ENCODE results near the gene PRXL2B. TPM values are rescaled to one million over a fixed set of nuclear protein-coding genes. Genes with fewer than 3 reads are reported as not detected.

The PRXL2B gene
- total and polyA plus RNA-seq, 4 donors: 19.0 to 85.9 (median 52.0) TPM

- Histone ChIP-seq H3K36me3 (ENCODE audit: control insufficient read depth, insufficient read depth, low read length) (peaks cover 11% of the 10 kb centered on the region), H3K27me3 (ENCODE audit: control insufficient read depth, insufficient read depth, low read length) (no peaks in the 10 kb centered on the region), H3K9me3 (ENCODE audit: control insufficient read depth, insufficient read depth, low read length) (peaks cover 5% of the 10 kb centered on the region), H3K4me3 (ENCODE audit: low read depth, low read length) (no peak overlapping the region), H3K4me1 (ENCODE audit: control insufficient read depth, insufficient read depth, low read length) (peaks cover 26% of the 10 kb centered on the region), H3K27ac (ENCODE audit: low read depth, low read length) (no peak overlapping the region)
- no peak for DNase-seq (ENCODE audit: low read depth in 4 of 6, low spot score in 6 of 6)
- WGBS (ENCODE audit: insufficient coverage): 84% methylated on average over 10 of the region's 10 CpGs
Observed at GRCh38 chr1:2635361-2636010, 48.9 kb downstream of the PRXL2B start.

GRCh38 chr1:2636733-2637132, 50.2 kb downstream of the PRXL2B start:
- no peak overlapping the region for H3K27ac ChIP-seq (ENCODE audit: low read depth, low read length)
- H3K4me1 ChIP-seq (ENCODE audit: control insufficient read depth, insufficient read depth, low read length): peaks cover 31% of the 10 kb centered on the region
- H3K9me3 ChIP-seq (ENCODE audit: control insufficient read depth, insufficient read depth, low read length): peaks cover 5% of the 10 kb centered on the region
- peaks cover 19% of the 10 kb centered on the region for H3K36me3 ChIP-seq (ENCODE audit: control insufficient read depth, insufficient read depth, low read length)
- 92% methylated on average over 7 of the region's 7 CpGs for WGBS (ENCODE audit: insufficient coverage)
- H3K27me3 ChIP-seq (ENCODE audit: control insufficient read depth, insufficient read depth, low read length): no peaks in the 10 kb centered on the region
- H3K4me3 ChIP-seq (ENCODE audit: low read depth, low read length): no peak overlapping the region
- no peak for DNase-seq (ENCODE audit: low read depth in 4 of 6, low spot score in 6 of 6)

- WGBS (ENCODE audit: insufficient coverage): 77% methylated on average over 10 of the region's 10 CpGs
- peaks cover 37% of the 10 kb centered on the region for H3K4me1 ChIP-seq (ENCODE audit: control insufficient read depth, insufficient read depth, low read length)
Observed at GRCh38 chr1:2637442-2638145, 51.0 kb downstream of the PRXL2B start.

GRCh38 chr1:2638466-2639115, 52.0 kb downstream of the PRXL2B start:
- Histone ChIP-seq H3K9me3 (ENCODE audit: control insufficient read depth, insufficient read depth, low read length) (peaks cover 5% of the 10 kb centered on the region), H3K36me3 (ENCODE audit: control insufficient read depth, insufficient read depth, low read length) (peaks cover 20% of the 10 kb centered on the region), H3K4me3 (ENCODE audit: low read depth, low read length) (no peak overlapping the region), H3K4me1 (ENCODE audit: control insufficient read depth, insufficient read depth, low read length) (peaks cover 31% of the 10 kb centered on the region), H3K27ac (ENCODE audit: low read depth, low read length) (no peak overlapping the region), H3K27me3 (ENCODE audit: control insufficient read depth, insufficient read depth, low read length) (no peaks in the 10 kb centered on the region)
- no peak for DNase-seq (ENCODE audit: low read depth in 4 of 6, low spot score in 6 of 6)
- WGBS (ENCODE audit: insufficient coverage): 75% methylated on average over 8 of the region's 16 CpGs

More at GRCh38 chr1:2637442-2638145, 51.0 kb downstream of the PRXL2B start:
- Histone ChIP-seq H3K27ac (ENCODE audit: low read depth, low read length) (no peak overlapping the region), H3K4me3 (ENCODE audit: low read depth, low read length) (no peak overlapping the region), H3K9me3 (ENCODE audit: control insufficient read depth, insufficient read depth, low read length) (peaks cover 5% of the 10 kb centered on the region), H3K36me3 (ENCODE audit: control insufficient read depth, insufficient read depth, low read length) (peaks cover 20% of the 10 kb centered on the region), H3K27me3 (ENCODE audit: control insufficient read depth, insufficient read depth, low read length) (no peaks in the 10 kb centered on the region)
- DNase-seq (ENCODE audit: low read depth in 4 of 6, low spot score in 6 of 6): no peak

- Histone ChIP-seq H3K4me1 (ENCODE audit: control insufficient read depth, insufficient read depth, low read length) (peaks cover 31% of the 10 kb centered on the region), H3K9me3 (ENCODE audit: control insufficient read depth, insufficient read depth, low read length) (peaks cover 5% of the 10 kb centered on the region), H3K27ac (ENCODE audit: low read depth, low read length) (no peak overlapping the region), H3K4me3 (ENCODE audit: low read depth, low read length) (no peak overlapping the region), H3K36me3 (ENCODE audit: control insufficient read depth, insufficient read depth, low read length) (peaks cover 20% of the 10 kb centered on the region), H3K27me3 (ENCODE audit: control insufficient read depth, insufficient read depth, low read length) (no peaks in the 10 kb centered on the region)
- no peak for DNase-seq (ENCODE audit: low read depth in 4 of 6, low spot score in 6 of 6)
- 68% methylated on average over 11 of the region's 11 CpGs for WGBS (ENCODE audit: insufficient coverage)
Observed at GRCh38 chr1:2639203-2639602, 52.6 kb downstream of the PRXL2B start.

GRCh38 chr1:2639607-2640521, 53.3 kb downstream of the PRXL2B start:
- no peaks in the 10 kb centered on the region for H3K27me3 ChIP-seq (ENCODE audit: control insufficient read depth, insufficient read depth, low read length)
- H3K4me3 ChIP-seq (ENCODE audit: low read depth, low read length): no peak overlapping the region
- no peak for DNase-seq (ENCODE audit: low read depth in 4 of 6, low spot score in 6 of 6)
- peaks cover 29% of the 10 kb centered on the region for H3K4me1 ChIP-seq (ENCODE audit: control insufficient read depth, insufficient read depth, low read length)
- peaks cover 5% of the 10 kb centered on the region for H3K9me3 ChIP-seq (ENCODE audit: control insufficient read depth, insufficient read depth, low read length)
- 82% methylated on average over 26 of the region's 26 CpGs for WGBS (ENCODE audit: insufficient coverage)
- H3K36me3 ChIP-seq (ENCODE audit: control insufficient read depth, insufficient read depth, low read length): peaks cover 20% of the 10 kb centered on the region
- H3K27ac ChIP-seq (ENCODE audit: low read depth, low read length): no peak overlapping the region

GRCh38 chr1:2640626-2641025, 54.0 kb downstream of the PRXL2B start:
- Histone ChIP-seq H3K27ac (ENCODE audit: low read depth, low read length) (no peak overlapping the region), H3K36me3 (ENCODE audit: control insufficient read depth, insufficient read depth, low read length) (peaks cover 20% of the 10 kb centered on the region), H3K4me1 (ENCODE audit: control insufficient read depth, insufficient read depth, low read length) (peaks cover 29% of the 10 kb centered on the region), H3K9me3 (ENCODE audit: control insufficient read depth, insufficient read depth, low read length) (peaks cover 5% of the 10 kb centered on the region), H3K27me3 (ENCODE audit: control insufficient read depth, insufficient read depth, low read length) (no peaks in the 10 kb centered on the region), H3K4me3 (ENCODE audit: low read depth, low read length) (no peak overlapping the region)
- 94% methylated on average over 2 of the region's 3 CpGs for WGBS (ENCODE audit: insufficient coverage)
- no peak for DNase-seq (ENCODE audit: low read depth in 4 of 6, low spot score in 6 of 6)

All from spinal cord (tissue), 10 donors.